Measurements from ENCODE around the gene SSBP2.

SSBP2 gene

DNA sequence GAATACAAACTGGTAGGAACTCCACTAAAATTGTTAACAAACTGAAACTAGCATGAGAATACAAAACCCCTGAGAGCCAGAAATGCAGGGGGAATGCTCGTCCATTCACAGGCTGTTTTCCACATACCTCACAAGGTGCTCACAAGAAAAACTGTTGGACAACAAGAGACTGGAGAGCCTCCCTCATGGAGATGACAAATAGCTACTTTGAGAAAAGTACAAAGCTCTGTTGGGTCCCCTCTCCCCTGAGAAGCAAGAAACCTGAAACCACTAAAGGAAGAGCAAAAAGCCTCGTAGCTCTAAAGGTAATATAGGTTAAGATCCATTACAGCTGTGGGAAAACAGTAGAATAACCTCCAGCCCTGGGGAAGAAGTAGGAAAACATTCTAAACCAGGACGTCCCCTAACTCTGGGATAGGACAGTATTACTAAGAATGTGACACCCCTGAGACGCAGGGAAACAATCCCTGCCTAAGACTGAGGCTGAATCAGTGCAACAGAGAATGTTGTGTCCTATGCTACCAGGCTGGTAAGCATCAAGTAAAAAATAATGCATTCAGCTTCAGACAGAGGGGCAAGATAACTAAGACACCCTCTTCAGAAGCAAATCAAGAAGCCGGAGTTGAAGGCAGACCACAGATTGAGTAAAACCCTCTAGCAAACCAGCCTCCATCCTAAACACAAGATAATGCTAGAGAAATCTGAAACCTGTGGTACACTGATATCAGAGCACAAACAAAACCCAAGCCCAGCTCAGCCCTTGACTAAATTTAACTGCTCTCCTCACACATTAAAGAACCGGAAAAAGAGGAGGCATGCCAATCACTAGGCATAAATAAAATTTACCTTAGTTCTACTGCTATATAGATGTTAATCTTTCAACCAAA lies 160.2 kb downstream of the SSBP2 start:
- no peak for DNase-seq (ENCODE audit: low spot score)

DNA sequence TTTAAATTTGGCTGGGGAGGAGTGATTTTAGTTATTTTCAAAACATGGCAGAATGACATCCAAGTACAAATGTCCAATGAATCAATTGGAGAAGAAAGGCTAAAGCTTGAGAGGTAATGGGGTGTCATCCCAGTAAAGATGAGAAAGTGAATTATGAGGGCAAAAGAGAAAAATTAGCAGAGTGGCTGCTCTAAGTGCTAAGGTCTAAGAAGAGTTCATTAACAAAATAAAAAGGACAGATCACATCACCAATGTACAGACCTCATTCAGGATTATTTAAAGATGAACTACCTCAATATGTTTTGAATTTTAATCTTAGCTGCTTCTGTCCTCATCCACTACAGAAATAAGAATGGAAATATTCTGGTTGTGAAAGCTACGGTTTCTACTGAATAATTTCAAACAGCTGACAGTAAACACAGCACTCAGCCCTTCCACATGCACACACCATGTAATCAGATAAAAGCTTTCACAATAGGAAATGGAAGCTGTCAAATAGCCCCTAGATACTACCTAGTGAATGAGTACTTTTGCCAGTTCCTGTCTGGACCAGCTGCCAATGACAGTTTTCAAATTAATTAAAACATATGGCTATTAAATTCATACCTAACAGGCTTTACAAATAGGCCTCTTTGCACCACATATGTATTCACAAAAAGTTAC lies 171.5 kb downstream of the SSBP2 start:
- no peak for DNase-seq (ENCODE audit: low spot score)

DNA sequence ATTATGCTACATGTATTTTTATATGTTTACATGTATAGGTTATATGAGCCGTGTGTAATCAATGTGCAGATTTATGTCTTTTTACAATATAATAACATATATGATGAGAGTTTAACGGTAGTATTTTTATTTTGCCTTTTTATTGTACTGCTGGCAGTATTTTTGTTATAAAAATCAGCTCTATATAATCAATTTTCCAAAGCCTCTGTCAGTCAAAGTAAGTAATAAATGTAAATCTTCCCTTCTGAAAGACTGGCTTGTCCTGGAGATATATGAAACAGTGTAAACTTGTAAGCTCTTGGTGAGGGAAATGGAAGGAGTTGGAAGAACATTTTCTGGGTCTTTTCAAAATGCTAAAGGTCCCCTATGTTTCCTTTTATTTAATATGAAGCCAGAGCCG lies 173.8 kb downstream of the SSBP2 start:
- no peak for DNase-seq (ENCODE audit: low spot score)

DNA sequence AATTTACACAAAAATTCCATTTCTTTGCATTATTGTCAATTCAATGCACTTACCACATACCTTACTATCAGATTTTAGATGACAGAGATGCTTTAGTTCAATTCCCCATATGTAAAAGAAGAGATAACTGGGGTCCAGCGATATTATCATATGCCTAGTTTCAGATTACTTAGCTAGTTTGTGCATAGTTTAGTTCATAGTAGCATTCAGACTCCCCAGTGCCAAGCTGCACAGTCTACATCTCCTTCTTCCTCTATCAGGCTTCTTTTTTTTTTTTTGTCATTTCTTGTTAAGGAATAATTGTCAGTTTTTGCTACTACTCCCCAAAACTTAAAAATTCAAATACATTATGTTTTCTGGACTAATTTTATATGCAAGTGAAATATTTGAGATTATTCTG lies 175.0 kb downstream of the SSBP2 start:
- no peak for DNase-seq (ENCODE audit: low spot score)

DNA sequence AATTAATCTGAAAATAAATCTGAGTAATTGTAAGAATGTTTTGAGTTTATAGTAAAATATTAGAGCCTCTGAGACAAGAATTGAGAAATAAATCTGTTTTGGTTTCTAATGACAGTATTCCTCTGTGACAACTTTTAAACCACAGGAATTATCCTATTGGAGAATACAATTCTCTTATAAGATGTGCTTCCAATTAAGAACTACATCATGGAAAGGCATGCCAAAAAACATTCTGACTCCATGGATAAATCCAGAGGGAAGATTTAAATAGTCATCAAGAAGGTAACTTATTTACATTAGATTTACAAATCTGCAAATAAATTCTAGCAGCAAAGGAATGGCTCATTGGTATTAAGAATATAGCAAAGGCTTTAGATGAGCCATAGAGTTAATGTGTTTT lies 178.7 kb downstream of the SSBP2 start:
- no peak for DNase-seq (ENCODE audit: low spot score)

DNA sequence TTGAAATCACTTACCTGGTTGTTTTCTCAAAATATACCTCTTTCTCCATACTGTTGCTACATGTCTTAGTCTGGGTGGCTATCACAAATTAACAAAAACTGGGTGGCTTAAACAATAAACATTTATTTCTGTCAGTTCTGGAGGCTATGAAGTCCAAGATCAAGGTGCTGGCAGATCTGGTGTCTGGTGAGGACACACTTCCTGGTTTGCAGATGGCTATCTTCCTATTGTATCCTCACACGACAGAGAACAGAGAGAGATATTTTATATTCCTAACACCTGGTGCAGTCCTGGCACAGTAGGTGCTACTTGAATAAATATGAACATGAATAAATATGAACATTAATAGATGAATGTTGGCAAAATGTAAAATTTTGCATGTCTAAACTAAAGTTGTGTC lies 192.7 kb downstream of the SSBP2 start:
- no peak for DNase-seq (ENCODE audit: low spot score)

DNA sequence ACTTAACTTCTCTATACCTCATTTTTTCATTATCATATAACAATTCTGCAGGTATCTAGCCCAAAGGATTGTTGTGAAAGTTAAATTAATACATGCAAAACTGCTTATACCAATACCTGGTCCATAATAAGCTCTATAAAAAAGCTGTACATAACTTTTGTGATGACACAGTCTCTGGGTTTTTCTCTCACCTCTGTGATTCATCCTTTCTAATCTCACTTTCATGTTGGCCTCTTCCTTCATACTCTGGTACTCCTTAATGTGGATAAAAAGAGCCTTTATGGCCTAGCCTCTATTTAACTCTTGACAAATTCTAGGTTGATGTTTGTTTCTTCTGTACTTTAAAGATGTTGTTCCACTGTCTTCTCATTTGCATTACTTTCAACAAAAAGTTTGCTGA lies 194.1 kb downstream of the SSBP2 start:
- no peak for DNase-seq (ENCODE audit: low spot score)

DNA sequence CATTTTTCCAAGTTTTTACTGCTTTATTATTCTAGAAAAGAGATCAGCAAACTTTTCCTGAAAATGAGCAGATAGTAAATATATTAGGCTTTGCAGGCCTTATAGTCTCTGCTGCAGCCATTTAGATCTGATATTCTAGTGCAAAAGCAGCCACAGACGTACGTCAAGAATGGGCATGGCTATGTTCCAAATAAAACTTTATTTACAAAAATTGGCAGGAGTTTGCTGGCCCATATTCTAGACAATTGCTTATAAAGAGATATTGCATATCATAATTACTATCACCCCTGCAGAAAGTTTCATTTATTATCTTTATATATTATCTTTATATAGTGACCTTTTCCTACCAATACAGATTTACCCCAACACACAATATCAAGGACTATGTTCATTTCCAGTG lies 195.0 kb downstream of the SSBP2 start:
- no peak for DNase-seq (ENCODE audit: low spot score)

DNA sequence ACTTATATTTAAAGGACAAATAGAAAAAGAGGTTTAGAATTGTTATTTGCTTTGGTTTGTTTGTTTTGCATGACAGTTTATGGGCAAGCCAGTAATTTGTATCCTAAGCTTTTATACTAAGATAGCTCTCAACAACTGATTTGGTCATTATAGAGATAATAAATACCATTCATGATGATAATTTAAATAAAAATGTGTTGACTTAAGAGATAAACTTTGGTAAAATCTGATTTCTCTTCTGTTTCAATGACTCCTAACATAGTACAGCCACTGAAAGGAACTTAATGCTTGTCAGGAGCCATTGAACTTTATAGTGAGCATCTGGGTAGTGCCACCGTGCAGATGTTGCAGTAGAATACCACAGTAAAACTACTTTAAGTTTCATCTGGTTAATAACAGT lies 196.2 kb downstream of the SSBP2 start:
- DNase-seq (ENCODE audit: low spot score) = no peak

DNA sequence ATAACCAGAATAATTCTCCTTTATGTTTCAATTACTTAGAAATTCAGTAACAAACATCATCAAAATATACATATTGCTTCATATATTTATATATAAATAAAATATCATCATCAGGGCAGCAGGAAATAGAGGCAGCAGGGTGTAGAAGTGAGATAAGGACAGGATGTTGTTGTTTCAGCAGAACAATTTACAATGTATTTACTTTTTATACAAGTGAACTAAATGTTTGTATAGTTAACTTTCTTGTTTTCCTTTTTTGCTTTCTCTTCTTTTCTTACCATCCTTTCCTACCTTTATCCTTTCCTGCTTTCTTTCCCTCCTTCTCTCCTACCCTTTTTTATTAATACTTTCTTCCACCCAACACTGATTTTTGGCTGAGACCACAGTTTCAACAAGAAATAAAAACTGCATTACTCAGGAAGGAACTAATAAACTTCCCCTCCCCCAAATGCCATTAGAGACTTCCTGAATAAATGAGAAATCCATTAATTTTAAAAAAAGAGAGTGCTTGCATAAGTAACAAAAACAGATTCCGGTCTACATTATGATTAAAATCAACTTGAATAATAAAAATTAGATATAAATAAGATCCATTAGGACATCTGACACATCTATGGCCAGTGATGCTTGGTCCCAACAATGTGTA lies 197.2 kb downstream of the SSBP2 start:
- DNase-seq (ENCODE audit: low spot score) = no peak

DNA sequence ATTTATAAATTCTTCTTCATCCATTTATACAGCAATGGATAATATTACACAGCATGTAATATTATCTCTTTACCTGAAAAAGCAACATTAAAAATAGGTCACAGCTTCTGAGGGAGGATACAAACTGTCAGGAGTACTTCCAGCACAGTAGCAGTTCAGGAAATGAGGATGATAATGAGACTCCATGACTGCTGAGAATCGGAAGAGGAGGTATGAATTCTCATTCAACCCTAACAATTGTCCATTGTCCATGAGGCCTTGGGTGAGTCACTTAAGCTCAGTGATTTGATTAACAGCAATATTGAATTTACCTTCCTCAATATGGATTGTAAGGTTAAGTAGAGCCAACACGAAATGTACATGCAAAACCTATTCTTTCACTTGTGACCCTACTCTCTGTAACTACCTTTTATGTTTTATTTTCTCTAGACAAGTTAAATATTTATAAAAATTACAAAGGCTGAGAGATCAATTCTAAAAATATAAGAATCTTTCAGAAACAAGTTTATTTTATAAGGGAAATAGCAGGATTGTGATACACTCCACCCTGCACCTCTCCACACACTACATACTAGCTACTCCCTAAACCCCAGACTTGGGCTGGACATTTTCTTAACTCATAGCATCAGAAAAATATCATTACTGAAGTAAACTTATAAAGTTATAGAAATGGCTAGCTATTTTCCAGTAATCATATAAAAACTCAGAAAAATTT lies 197.9 kb downstream of the SSBP2 start:
- DNase-seq (ENCODE audit: low spot score) = no peak

DNA sequence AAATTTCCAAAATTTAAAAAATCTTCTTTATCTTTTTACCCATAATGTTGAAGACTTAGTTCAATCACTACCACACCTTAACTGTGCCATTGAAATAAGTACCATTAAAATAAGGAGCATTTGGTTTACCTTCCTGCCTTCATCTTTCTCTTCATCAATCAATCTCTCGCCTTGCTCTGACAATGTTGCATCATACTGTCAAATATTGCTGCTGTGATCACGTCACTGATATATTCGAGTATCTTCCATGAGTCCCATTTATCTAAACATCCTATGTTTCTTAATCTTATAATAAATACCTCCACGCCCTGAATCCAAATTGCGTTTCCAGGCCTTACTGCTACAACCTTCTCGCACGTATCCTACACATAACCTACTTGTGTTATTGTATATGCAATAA lies 201.8 kb downstream of the SSBP2 start:
- DNase-seq (ENCODE audit: low spot score) = no peak

DNA sequence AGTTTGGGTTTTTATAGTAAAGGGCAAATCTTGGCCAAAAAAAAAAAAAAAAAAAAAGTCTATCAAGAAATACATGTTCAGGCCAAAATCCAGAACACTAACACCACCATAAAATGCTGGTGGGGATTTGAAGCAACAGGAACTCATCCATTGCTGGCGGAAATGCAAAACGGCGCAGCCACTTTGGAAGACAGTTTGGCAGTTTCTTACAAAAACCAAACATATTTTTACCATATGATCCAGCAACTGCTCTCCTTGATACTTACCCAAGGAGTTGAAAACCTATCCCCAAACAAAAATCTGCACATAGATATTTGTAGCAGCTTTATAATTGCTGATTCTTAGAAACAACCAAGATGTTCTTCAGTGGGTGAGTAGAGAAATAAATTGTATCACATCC lies 203.9 kb downstream of the SSBP2 start:
- DNase-seq (ENCODE audit: low spot score) = no peak

DNA sequence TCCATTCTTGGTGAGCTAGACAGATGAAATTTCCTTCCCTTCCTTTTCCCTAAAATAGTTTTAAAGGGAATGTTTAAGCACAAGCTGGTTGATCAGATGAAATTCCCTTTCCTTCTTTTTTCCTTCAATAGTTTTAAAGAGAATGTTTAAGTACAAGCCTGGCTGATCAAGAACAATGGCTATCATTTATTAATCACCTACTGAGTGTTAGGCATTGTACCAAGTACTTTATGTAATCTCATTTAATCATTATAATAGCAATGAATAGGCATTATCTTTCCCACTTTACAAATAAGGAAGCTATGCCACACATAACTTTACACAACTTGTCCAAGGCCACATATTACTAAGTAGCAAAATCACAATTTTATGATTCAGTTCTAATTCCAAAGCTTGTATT lies 205.0 kb downstream of the SSBP2 start:
- DNase-seq (ENCODE audit: low spot score) = no peak

DNA sequence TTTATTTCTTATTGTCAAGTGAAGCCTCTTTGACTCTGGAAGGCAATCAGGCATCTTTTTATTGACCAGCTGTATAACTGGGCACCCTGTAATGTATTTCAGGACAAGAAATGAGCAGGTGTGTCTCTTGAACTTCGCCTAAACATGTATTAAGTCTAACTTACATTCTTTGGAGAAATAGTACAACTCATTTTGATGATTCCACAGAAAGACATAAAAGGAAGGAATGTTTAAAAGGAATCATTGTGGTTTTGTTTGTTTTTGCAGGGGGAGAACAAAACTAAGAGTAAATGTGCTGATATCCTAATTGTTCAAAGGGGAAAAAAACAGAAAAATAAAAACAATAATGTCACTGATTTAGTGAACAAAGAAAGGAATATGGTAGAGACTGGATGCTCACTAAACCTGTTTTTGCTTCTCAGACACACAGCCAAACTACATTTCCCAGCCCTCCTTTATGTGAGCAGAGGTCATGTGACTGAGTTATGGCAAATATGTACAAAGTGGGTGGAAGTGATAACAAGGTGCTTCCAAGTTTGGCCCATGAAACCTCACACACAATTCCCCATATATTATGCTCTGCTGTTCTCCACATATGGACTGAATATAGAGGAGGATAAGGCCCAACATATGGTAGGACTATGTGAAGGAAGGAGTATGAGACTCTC lies 206.4 kb downstream of the SSBP2 start:
- no peak for DNase-seq (ENCODE audit: low spot score)

DNA sequence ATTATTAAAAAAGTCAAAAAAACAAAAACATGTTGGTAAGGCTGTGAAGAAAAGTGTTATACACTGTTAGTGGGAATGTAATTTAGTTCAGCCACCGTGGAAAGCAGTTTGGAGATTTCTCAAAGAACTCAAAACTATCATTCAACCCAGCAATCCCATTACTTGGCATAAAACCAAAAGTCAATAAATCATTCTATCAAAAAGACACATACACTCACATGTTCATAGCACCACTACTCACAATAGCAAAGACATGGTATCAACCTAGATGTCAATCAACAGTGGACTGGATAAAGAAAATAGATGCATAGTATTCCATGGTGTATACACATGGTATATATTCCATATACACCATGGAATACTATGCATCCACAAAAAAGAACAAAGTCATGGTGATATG lies 208.7 kb downstream of the SSBP2 start:
- DNase-seq (ENCODE audit: low spot score) = no peak

DNA sequence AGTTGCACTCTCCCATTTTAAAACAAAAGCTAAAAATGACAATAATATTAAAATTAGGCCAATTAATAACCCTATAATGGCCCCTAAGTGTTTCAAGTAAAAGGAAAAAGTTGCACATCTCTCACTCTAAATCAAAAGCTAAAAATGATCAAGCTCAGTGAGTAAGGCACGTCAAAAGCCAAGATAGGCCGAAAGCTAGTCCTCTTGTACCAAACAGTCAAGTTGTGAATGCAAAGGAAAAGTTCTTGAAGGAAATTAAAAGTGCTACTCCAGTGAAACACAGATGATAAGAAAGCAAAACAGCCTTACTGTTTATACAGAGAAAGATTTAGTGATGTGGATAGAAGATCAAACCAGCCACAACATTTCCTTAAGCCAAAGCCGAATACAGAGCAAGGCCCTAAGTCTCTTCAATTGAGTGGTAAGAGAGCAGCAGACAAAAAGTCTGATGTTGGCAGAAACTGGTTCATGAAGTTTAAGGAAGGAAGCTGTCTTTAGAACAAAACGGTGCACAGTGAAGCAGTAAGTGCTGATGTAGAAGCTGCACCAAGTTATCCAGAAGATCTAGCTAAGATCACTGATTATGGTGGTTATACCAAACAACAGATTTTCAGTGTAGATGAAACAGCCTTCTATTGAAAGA lies 212.9 kb downstream of the SSBP2 start:
- no peak for DNase-seq (ENCODE audit: low spot score)

DNA sequence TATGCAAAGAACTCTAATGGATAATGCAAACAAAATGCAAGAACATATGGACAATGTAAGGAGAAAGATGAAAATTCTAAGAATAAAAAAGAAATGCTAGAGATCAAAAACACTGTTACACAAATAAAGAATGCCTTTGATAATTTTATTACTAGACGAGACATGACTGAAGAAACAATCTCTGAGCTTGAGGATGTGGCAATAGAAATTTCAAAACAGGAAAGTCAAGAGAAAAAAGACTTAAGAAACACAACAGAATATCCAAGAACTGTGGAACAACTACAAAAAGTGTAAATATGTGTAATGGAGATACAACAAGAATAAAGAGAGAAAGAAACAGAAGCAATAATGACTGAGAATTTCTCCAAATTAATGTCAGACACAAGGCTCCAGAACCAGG lies 216.5 kb downstream of the SSBP2 start:
- no peak for DNase-seq (ENCODE audit: low spot score)

DNA sequence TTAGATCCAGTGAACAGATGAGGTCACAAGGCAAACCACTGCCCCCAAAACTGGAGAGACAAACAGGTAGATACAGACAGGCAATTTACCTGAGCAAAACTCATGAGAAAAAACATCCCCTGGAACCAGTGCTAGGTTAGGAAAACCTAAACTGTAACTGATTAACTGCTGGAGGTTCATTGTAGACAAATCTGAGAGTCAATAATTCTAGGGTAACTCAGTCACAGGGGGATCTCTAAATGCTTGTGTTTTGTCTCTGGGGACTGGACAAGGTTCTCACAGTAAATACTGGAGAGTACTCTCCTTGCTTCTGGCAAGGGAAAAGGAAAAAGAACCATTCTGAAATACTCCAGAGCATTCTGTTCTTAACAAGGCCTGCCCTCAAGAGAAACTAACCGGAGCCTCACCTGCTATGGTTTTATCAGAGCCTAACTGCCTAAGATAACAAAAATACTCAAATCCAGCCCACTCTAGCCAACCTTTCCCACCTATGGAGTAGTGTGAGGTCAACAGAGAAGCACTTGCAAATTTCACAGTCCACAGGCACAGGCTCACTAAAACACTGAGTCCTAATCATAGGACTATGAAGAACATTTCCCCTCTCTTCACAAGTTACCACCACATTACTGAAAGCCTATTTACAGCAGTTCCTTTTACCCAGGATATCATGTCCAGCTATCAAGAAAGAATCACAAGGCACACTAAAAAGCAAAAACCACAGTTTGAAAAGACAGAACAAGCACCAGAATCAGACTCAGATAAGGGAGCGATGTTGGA lies 217.1 kb downstream of the SSBP2 start:
- DNase-seq (ENCODE audit: low spot score) = no peak

DNA sequence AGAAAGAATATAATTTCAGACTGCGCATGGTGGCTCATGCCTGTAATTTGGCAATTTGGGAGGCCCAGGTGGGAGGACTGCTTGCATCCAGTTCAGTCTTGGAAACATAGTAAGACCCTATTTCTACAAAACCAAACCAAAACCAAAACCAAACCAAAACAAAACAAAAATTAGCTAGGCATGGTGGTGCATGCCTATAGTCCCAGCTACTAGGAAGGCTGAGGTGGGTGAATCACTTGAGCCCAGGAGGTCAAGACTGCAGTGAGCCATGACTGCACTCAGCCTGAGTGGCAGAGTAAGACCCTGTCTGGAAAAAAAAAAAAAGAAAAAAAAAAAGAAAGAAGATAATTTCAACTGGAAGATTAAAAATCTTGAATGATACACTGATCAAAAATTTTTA lies 220.0 kb downstream of the SSBP2 start:
- DNase-seq (ENCODE audit: low spot score) = no peak

DNA sequence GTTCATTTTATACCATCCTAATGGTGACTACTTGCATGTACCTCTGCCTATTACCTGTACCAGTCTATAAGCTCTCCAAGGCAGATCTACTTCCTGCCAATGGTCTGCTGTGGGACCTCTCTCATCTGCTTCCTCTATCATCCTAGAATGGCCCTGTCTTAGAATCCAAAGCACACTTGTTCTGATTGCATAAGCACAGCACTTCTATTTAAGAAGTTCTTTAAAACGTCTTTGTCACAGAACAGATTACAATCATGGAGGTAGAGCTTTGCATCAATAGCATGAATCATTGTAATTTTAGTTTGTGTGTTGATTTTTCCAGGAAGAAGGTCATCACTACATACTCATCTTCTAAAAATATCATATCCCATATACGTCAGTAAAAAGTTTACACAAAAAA lies 225.2 kb downstream of the SSBP2 start:
- DNase-seq (ENCODE audit: low spot score) = no peak

Data from hematopoietic multipotent progenitor cell treated with erythropoietin and hydrocortisone succinate and interleukin-3 and kit ligand, for 15 days (in vitro differentiated cells).